HG03280 (cell line): ENCODE results near the gene NEDD4L.
A peak's percentile ranks its signal among the peaks of the same experiment; 100 is the strongest.

Experiments used
- ATAC-seq: cut with Tn5 transposase; IDR thresholded peaks from one replicate; pipeline ENCODE4 v1.9.1; 2021; ENCODE audit warnings: mild to moderate bottlenecking, moderate library complexity; ENCODE audit not compliant: unreplicated experiment

The NEDD4L gene

DNA sequence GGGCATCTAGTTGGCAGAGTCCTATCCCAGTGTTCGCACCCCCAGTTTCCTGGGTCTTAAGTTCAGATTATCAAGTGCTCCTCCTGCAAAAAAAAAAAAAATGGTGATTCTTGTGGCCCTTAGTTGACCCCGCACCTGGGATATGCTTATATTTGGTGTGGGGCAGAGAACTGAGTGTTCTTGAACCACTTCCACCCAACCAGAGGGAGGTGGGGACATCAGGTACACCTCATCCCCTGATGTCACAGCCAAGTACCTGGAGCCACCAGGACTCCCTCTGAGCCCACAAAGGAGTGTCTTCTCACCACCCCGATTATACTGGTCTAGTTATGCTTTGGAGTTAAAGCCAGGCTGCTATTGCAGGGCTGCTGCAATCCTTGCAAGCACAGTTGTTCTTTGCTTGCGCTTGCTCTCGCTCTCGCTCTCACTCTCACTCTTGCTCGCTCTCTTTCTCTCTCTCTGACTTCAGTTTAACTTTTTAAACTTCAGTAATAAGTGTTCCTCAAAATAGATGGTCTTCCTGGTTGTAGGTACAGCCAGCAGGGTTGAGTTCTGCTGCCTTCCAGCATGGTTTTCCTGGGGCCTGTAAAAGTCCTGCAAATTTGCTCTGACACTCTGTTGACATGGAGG lies 265.7 kb downstream of the NEDD4L start:
- ATAC-seq: no peak

- no peak for ATAC-seq
These were observed 266.5 kb downstream of the NEDD4L start for GRCh38 chr18:58310517-58310916.

- ATAC-seq: no peak
These were observed 267.4 kb downstream of the NEDD4L start for GRCh38 chr18:58311390-58311789.

GRCh38 chr18:58313491-58314032 lies 269.5 kb downstream of the NEDD4L start:
- ATAC-seq: no peak

GRCh38 chr18:58314284-58314683 lies 270.3 kb downstream of the NEDD4L start:
- no peak for ATAC-seq

DNA sequence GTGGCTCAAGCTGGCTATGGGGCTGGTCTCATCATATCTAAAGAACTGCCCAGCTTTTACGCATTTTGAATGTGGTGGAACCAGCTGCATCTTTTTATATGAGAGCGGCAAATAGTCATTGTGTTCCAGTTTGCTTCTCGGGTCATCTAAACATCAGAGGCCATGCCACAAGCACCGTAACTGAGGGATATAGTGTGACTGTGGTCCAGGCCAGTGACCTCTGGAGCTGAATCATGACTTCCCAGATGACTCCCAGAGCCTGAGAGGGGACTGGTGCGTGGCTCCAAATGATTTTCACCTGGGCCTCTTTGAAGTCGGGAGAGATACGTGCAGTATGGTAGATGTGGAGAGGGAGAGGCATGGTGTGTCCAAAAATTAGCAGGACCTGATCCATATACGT lies 271.0 kb downstream of the NEDD4L start:
- ATAC-seq: no peak

- no peak for ATAC-seq
These were observed 271.8 kb downstream of the NEDD4L start for GRCh38 chr18:58315739-58316215.

DNA sequence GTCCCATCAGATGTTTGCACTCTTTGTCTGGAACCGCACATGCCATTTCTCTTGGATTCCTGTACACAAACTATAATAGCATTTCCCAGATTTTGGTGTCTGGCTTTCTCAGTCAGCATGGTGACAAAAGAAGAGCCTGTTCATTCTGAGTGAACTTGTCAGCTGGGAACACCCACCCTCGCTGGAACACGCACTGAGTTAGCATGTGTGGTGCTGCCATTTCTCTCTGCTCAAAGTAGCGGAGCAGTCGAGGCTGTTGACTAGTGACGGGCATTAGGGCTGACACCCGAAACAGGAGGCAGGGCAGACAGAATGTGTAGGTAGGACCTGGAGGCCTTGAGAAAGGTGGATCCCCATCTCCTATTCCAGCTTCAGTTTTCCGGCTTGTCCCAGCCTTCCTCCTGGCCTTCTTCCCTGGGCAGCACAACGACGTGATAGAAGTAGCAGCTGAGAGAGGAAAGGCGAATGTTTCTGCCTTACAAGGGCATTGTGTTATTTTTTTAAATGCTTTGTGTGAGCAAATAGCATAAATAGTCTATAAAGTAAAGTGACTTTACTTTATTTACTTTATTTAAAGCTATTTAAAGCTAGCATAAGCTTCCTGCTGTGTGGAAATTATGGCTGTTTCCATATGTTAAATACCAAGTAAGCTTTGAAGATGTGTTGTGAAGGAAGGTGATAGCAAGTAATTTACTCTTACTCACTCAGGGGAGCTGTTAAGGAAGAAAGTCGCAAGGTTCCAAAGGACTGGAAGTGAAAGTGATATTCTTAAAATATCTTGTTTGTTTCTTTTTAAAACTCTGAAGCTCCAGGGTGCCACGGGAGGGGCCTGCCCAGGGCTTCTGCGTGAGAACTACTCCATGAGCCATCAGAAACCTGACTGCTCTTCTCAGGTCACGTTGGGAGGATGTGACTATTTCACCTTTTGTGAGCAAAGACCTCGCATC lies 272.6 kb downstream of the NEDD4L start:
- no peak for ATAC-seq

- ATAC-seq: no peak
These were observed 275.7 kb downstream of the NEDD4L start for GRCh38 chr18:58319719-58320118.

GRCh38 chr18:58320907-58321561 lies 277.0 kb downstream of the NEDD4L start:
- no peak for ATAC-seq

- peak; percentile 78 for ATAC-seq
These were observed 278.0 kb downstream of the NEDD4L start for GRCh38 chr18:58321986-58322385.

DNA sequence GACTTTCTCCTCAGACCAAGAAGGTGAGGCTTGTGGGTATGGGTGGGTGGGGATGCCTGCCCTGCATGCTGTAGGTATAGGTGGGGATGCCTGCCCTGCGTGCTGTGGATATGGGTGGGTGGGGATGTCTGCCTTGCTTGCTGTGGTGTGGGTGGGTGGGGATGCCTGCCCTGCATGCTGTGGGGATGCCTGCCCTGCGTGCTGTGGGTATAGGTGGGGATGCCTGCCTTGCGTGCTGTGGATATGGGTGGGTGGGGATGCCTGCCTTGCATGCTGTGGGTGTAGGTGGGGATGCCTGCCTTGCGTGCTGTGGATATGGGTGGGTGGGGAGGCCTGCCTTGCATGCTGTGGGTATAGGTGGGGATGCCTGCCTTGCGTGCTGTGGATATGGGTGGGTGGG lies 278.4 kb downstream of the NEDD4L start:
- no peak for ATAC-seq

- ATAC-seq: no peak
These were observed 280.1 kb downstream of the NEDD4L start for GRCh38 chr18:58323866-58324762.

DNA sequence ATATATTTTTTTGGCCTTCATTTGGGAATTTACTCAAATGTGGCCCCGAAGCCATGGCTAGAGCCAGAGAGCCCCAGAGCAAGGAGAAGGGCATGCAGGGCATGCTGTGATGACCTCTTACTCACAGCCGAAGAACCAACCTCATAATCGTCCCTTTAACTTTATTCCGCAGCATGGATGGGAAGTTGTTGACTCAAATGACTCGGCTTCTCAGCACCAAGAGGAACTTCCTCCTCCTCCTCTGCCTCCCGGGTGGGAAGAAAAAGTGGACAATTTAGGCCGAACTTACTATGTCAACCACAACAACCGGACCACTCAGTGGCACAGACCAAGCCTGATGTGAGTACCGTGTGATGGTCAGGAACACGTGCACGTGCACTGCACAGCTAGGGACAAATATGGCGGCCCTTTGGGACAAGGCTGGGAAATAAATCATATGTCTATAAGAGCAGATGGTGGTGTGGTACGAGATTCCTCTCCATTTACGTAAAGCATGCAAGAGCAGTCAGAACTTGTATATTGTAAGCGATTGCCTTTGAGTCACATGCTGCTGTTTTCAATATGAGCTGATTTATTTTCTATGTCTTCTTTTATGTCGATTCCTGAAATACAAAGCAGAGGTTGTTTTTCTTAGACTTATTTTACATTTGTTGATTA lies 280.9 kb downstream of the NEDD4L start:
- no peak for ATAC-seq

GRCh38 chr18:58325494-58325893 lies 281.5 kb downstream of the NEDD4L start:
- ATAC-seq: no peak

DNA sequence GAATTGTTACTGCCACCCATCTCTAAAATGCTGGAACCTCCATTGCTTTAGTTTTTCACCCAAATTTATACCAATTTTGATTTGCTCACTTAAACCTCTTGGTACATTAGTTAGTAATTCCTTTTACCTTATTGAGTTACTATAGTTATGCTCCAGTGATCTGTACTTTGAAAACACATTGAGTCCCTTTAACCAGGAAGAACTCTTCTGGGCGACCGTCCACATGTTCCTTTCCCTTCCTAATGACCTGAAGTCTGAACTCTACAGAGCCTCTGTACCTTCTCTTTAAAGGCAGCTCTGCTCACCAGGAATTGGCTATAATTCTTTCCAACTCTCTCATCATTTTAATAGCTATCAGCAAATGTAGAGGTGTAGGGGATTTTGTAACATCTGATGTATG lies 290.0 kb downstream of the NEDD4L start:
- ATAC-seq: no peak

- no peak for ATAC-seq
These were observed 291.2 kb downstream of the NEDD4L start for GRCh38 chr18:58335223-58335622.

DNA sequence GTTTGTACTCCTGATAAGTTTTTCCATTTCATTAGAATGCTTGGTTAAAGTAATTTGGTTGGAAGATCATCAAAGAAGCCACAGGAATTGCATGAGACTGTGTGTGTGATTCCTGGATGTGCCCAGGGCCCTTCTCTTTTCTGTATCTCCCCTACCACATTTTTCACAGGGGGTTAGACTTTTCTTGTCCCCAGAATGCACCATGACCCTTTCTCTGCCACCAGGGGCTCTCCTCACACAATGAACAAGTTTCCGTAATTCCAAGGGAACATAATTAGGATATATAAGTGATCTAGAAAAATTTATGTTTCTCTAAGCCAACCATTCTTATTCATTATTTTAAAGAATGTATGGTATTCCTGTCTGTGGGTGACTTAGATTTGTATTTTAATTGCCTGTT lies 291.8 kb downstream of the NEDD4L start:
- ATAC-seq: no peak

- no peak for ATAC-seq
These were observed 292.6 kb downstream of the NEDD4L start for GRCh38 chr18:58336605-58337004.

DNA sequence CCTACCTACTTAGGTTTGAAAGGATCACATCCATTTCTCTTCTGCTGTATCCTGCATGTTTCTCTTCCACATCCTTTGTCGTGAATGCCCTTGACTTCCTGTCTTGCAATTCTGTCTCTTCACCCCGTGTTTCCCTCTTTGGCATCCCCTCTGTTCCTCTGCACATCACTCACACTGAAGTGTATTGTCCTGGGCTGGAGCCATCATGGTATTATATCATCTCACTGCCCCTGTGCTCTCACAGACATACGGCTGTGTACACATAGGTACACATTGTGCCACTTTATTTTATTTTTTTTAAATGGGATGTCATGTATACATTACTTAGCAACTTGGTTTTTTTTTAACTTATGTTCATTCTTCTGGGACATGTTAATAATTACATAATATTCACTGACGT lies 293.3 kb downstream of the NEDD4L start:
- ATAC-seq: no peak
